Endothelial cell of umbilical vein (primary cell): ENCODE results near the gene RFNG. TPM values are rescaled to one million over a fixed set of nuclear protein-coding genes. Genes with fewer than 3 reads are reported as not detected.

ENCODE experiments used
- BruUV-seq: library from RNA; stranded (reverse); fragments of 400-500 nt; replicated peaks from 2 replicates; lab custom pipeline; 2021; lab: Mats Ljungman, UMichigan
- CTCF ChIA-PET: fragments of 300-600, 350-600 bp; sonication (Branson Sonifier 250); formaldehyde crosslinking; loops from one replicate; lab custom pipeline; 2021; ENCODE audit warnings: antibody characterized with exemption, inconsistent platforms; lab: Charles Lee
- POLR2A ChIA-PET: fragments of 300-600, 350-600 bp; sonication (Branson Sonifier 250); formaldehyde crosslinking; loops from one replicate; lab custom pipeline; 2021; ENCODE audit warnings: antibody characterized with exemption, inconsistent platforms; lab: Charles Lee
- DNase-seq: peaks from one replicate; pipeline ENCODE4 v3.0.0-alpha.2; 2011; ENCODE audit warnings: low read depth, low spot score
- FAIRE-seq: peaks from 2 replicates; lab custom pipeline; 2011; peaks lifted over from hg19 to GRCh38; lab: Jason Lieb, UNC
- H2AFZ ChIP-seq: 2 replicates; pipeline ENCODE4 v1.6.0; 2012; ENCODE audit warnings: low read depth, low read length, control low read depth, inconsistent platforms
- H3K27ac ChIP-seq: 2 replicates; pipeline ENCODE4 v1.5.1; 2011; ENCODE audit warnings: low read depth, mild to moderate bottlenecking, control low read depth, low read length, moderate library complexity; ENCODE audit not compliant: insufficient read depth
- H3K27me3 ChIP-seq, 2 experiments: 2 replicates each; pipeline versions ENCODE4 v1.6.0 to v1.6.1; 2011; ENCODE audit warnings: low read length in 2 of 2, mixed read lengths in 1 of 2; ENCODE audit not compliant: control insufficient read depth in 2 of 2, insufficient read depth in 2 of 2
- H3K36me3 ChIP-seq, 2 experiments: 2 replicates in 1 of 2; 3 replicates in 1 of 2; pipeline ENCODE4 v1.5.1; 2011; ENCODE audit warnings: low read length in 2 of 2, mild to moderate bottlenecking in 1 of 2, moderate library complexity in 1 of 2; ENCODE audit not compliant: control insufficient read depth in 2 of 2, insufficient read depth in 2 of 2; ENCODE audit errors: extremely low read depth in 1 of 2
- H3K4me1 ChIP-seq: 3 replicates; pipeline ENCODE4 v1.5.1; 2011; ENCODE audit warnings: mild to moderate bottlenecking, low read length; ENCODE audit not compliant: control insufficient read depth, insufficient read depth; ENCODE audit errors: extremely low read depth
- H3K4me2 ChIP-seq: 2 replicates; pipeline ENCODE4 v1.6.1; 2011; ENCODE audit warnings: low read length, control low read depth, mixed read lengths; ENCODE audit not compliant: insufficient read depth
- H3K4me3 ChIP-seq, 3 experiments: fragments of 200-600 bp in 1 of 3; sonication (generic), shearing (Covaris generic) in 1 of 3; replicated peaks in 1 of 3; 2 replicates each; pipeline ENCODE4 v1.5.1; 2011 to 2016; ENCODE audit warnings: control low read depth in 3 of 3, low read length in 3 of 3, mild to moderate bottlenecking in 2 of 3, inconsistent platforms in 1 of 3, low read depth in 1 of 3, moderate library complexity in 1 of 3; ENCODE audit not compliant: insufficient read depth in 1 of 3
- H3K79me2 ChIP-seq: 2 replicates; pipeline ENCODE4 v1.6.0; 2012; ENCODE audit warnings: low read length, inconsistent platforms; ENCODE audit not compliant: control insufficient read depth, insufficient read depth
- H3K9ac ChIP-seq: replicated peaks from 2 replicates; pipeline ENCODE3; 2011; ENCODE audit warnings: low read length, control low read depth; ENCODE audit not compliant: insufficient read depth; ENCODE audit errors: extremely low read depth
- H3K9me1 ChIP-seq: replicated peaks from 3 replicates; pipeline ENCODE4 v1.6.0; 2011; ENCODE audit warnings: mild to moderate bottlenecking, low read length; ENCODE audit not compliant: control insufficient read depth, insufficient read depth; ENCODE audit errors: extremely low read depth
- H3K9me3 ChIP-seq: replicated peaks from 2 replicates; pipeline ENCODE4 v1.5.1; 2012; ENCODE audit warnings: low read length, inconsistent platforms; ENCODE audit not compliant: control insufficient read depth, insufficient read depth
- H4K20me1 ChIP-seq: replicated peaks from 2 replicates; pipeline ENCODE3; 2011; ENCODE audit warnings: mild to moderate bottlenecking, low read length; ENCODE audit not compliant: control insufficient read depth, insufficient read depth; ENCODE audit errors: extremely low read depth
- EZH2 ChIP-seq: IDR thresholded peaks from 2 replicates; pipeline ENCODE4 v1.6.1; 2012; ENCODE audit warnings: borderline replicate concordance, low read depth, mild to moderate bottlenecking, moderate library complexity, low read length, inconsistent platforms; ENCODE audit not compliant: severe bottlenecking
- FOS ChIP-seq: IDR thresholded peaks from 2 replicates; pipeline ENCODE4 v1.6.1; 2011; ENCODE audit warnings: mild to moderate bottlenecking, low read length, moderate library complexity, borderline replicate concordance; ENCODE audit not compliant: insufficient read depth
- GATA2 ChIP-seq: IDR thresholded peaks from 2 replicates; pipeline ENCODE4 v1.7.0; 2011; ENCODE audit warnings: low read depth, mild to moderate bottlenecking, moderate library complexity, mixed read lengths, low read length; ENCODE audit not compliant: insufficient read length, insufficient read depth
- JUN ChIP-seq: IDR thresholded peaks from 2 replicates; pipeline ENCODE4 v1.6.1; 2011; ENCODE audit warnings: borderline replicate concordance, low read depth; ENCODE audit not compliant: insufficient read length, insufficient read depth
- MAX ChIP-seq: IDR thresholded peaks from 2 replicates; pipeline ENCODE4 v1.6.1; 2011; ENCODE audit not compliant: insufficient read depth, insufficient read length
- MYC ChIP-seq: IDR thresholded peaks from one replicate; pipeline ENCODE4 v1.6.1; 2011; ENCODE audit warnings: mild to moderate bottlenecking, low read depth, low read length
- POLR2A ChIP-seq: IDR thresholded peaks from 2 replicates; pipeline ENCODE4 v1.6.1; 2012; ENCODE audit warnings: low read depth, mild to moderate bottlenecking, control low read depth, low read length
- POLR2AphosphoS5 ChIP-seq: IDR thresholded peaks from 2 replicates; pipeline ENCODE4 v1.6.1; 2012; ENCODE audit warnings: low read depth, mild to moderate bottlenecking, control low read depth, low read length, moderate library complexity; ENCODE audit not compliant: insufficient read depth
- dilution Hi-C: fragments of 300-500 bp; cut with MboI; formaldehyde crosslinking; loops from one replicate; pipeline ENCODE4 v1.15.0; 2019; ENCODE audit warnings: low sequenced_read_pairs; ENCODE audit not compliant: extremely low pct_ligation_motif_present
- intact Hi-C: fragments of 100-400 bp; cut with micrococcal nuclease; formaldehyde crosslinking; loops from one replicate; pipeline ENCODE4 v1.10.0; 2022
- polyA plus RNA-seq, 4 experiments: library from polyadenylated mRNA; depleted of rRNA in 3 of 4; stranded (reverse) in 3 of 4; unstranded in 1 of 4; fragments of >200 nt; gene quantifications; 2 replicates each; pipeline versions ENCODE4 v1.2.1 to v1.2.3, GENCODE V29; 2011 to 2012; ENCODE audit warnings: missing spikeins in 1 of 4
- total RNA-seq: library from RNA; stranded (reverse); gene quantifications from 2 replicates; pipeline ENCODE4 v1.2.3, GENCODE V29; 2021
- TF ChIP-seq, protein P1 (sequence below), 2 donors: IDR thresholded peaks; 1 replicate in 1 of 2; 2 replicates in 1 of 2; pipeline ENCODE4 v1.5.1; 2011; ENCODE audit warnings: low read length in 2 of 2, mild to moderate bottlenecking in 2 of 2, moderate library complexity in 2 of 2, control low read depth in 1 of 2, inconsistent platforms in 1 of 2, low read depth in 1 of 2; ENCODE audit not compliant: insufficient read depth in 1 of 2; ENCODE audit errors: extremely low read depth in 1 of 2

Gene RFNG
- total and polyA plus RNA-seq, 2 donors (not counting 3 experiments of a cell fraction or from before 2014, with no cell fraction given): 33.7 to 40.0 TPM

DNA sequence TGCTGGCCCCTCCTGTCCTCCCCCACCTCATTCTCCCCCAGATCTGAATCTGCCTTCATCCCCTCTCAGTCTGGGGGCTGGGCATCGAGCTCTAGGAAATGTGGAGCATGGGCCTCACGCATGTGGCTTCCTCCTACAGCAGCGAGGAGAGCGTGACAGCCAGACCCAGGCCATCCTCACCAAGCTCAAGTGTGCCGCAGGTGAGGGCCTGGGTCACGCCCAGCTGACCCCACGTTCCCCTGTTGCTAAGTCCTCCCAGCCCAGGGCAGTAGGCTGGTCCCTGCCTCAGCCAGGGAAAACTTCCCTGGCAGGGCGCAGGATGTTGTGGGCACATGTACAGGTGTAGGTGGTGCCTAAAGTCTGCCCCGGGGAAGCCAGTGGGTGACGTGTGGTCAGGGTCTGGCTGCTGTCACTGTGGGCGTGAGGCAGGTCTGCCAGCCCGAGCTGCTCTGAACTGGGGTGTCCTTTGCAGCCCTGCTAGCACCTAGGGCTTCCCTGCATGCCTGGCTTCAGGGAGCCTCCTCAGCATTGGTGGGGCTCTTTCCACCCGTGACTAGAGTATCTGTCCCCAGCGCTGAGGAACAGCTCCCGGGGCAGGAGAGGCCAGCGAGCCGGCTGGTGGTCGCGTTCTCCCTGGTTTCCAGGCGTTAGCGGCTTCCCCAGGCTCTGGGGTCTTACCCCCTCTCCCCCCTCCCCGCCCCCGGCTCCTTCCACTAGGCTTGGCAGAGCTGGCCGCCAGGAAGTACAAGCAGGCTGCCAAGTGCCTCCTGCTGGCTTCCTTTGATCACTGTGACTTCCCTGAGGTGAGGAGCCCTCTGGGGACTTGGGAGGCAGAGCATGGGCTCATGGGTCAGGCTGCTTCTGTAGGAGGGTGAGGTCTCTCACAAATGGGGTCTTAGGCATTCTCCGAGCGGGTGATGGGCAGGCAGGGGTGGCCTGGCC, 3.7 kb upstream of the RFNG start:
- ChIA-PET POLR2A (no interaction called here), CTCF (interaction anchor here (1.0 to 1.3 kb wide), 2 partner anchors 9 to 24 kb away, joined by 4 to 5 read pairs; no protein-coding TSS in a partner anchor)
- H3K4me1 ChIP-seq: peaks cover 11% of the 10 kb centered on the region
- dilution Hi-C loops: no loop called here
- no TSS peak for BruUV-seq
- H3K4me3 ChIP-seq: no peak overlapping the region
- H2AFZ ChIP-seq: no peak overlapping the region
- no peaks in the 10 kb centered on the region for H3K9me3 ChIP-seq
- no peak overlapping the region for H3K4me2 ChIP-seq
- H3K79me2 ChIP-seq: peaks cover 11% of the 10 kb centered on the region
- peaks cover 12 to 46% of the 10 kb centered on the region in 2 experiments for H3K36me3 ChIP-seq
- no peak overlapping the region for H3K9ac ChIP-seq
- intact Hi-C loops: no loop called here
- H3K27ac ChIP-seq: no peak overlapping the region
- DNase-seq: no peak
- no peaks in the 10 kb centered on the region for H3K27me3 ChIP-seq
- FAIRE-seq: no peak
- TF ChIP-seq, protein P1, sequence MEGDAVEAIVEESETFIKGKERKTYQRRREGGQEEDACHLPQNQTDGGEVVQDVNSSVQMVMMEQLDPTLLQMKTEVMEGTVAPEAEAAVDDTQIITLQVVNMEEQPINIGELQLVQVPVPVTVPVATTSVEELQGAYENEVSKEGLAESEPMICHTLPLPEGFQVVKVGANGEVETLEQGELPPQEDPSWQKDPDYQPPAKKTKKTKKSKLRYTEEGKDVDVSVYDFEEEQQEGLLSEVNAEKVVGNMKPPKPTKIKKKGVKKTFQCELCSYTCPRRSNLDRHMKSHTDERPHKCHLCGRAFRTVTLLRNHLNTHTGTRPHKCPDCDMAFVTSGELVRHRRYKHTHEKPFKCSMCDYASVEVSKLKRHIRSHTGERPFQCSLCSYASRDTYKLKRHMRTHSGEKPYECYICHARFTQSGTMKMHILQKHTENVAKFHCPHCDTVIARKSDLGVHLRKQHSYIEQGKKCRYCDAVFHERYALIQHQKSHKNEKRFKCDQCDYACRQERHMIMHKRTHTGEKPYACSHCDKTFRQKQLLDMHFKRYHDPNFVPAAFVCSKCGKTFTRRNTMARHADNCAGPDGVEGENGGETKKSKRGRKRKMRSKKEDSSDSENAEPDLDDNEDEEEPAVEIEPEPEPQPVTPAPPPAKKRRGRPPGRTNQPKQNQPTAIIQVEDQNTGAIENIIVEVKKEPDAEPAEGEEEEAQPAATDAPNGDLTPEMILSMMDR (IDR thresholded peaks at IDR 0.05; ENCODE audit: extremely low read depth in 1 of 2, insufficient read depth in 1 of 2, low read depth in 1 of 2, low read length in 2 of 2): no peak
- TF ChIP-seq JUN: no peak
- no peak for TF ChIP-seq POLR2A
- TF ChIP-seq GATA2: no peak
- TF ChIP-seq FOS: no peak
- no peak for TF ChIP-seq MAX
- TF ChIP-seq POLR2AphosphoS5: no peak
- TF ChIP-seq EZH2: no peak
- TF ChIP-seq MYC: no peak
- no peaks in the 10 kb centered on the region for H4K20me1 ChIP-seq
- no peaks in the 10 kb centered on the region for H3K9me1 ChIP-seq
